ENCODE results near the gene SWAP70. TPM values are rescaled to one million over a fixed set of nuclear protein-coding genes. Genes with fewer than 3 reads are reported as not detected.
"Not testable (repeated sequence)": the region's sequence is repeated elsewhere in the genome, so short reads cannot be mapped to it uniquely, and the experiment has no call there.

Gene SWAP70
- total RNA-seq, 1 experiment from 2014 or later, result 19.9 TPM

GRCh38 chr11:9617940-9618339 is 45.9 kb upstream of the SWAP70 start:
- TF ChIP-seq CTCF (IDR thresholded peaks at IDR 0.05; ENCODE audit: unreplicated experiment), result no peak
- Mint-ChIP-seq H3K4me3 (ENCODE audit: low read depth, unreplicated experiment) (no peak overlapping the region), H3K4me1 (ENCODE audit: low read depth, unreplicated experiment) (peaks cover 18% of the 10 kb centered on the region), H3K27ac (ENCODE audit: unreplicated experiment) (no peak overlapping the region), H3K36me3 (ENCODE audit: insufficient read depth, unreplicated experiment) (peaks cover 15% of the 10 kb centered on the region), H3K27me3 (ENCODE audit: unreplicated experiment) (no peaks in the 10 kb centered on the region), H3K9me3 (ENCODE audit: low read depth, unreplicated experiment) (no peaks in the 10 kb centered on the region)
- BruUV-seq (replicated peaks), result no TSS peak
- CTCF ChIA-PET, result interaction anchor here (0.6 to 1.1 kb wide), 2 partner anchors 11 to 175 kb away, joined by 4 read pairs; no protein-coding TSS in a partner anchor
- no peak for DNase-seq
- intact Hi-C loops (cut with micrococcal nuclease; ENCODE audit: unreplicated experiment), result loop anchor here (10.0 kb wide), 1 partner anchor 357 kb away; no protein-coding TSS in a partner anchor

GRCh38 chr11:9619004-9619403 is 44.9 kb upstream of the SWAP70 start:
- Mint-ChIP-seq H3K27ac (ENCODE audit: unreplicated experiment) (no peak overlapping the region), H3K36me3 (ENCODE audit: insufficient read depth, unreplicated experiment) (peaks cover 5% of the 10 kb centered on the region), H3K4me3 (ENCODE audit: low read depth, unreplicated experiment) (no peak overlapping the region), H3K27me3 (ENCODE audit: unreplicated experiment) (no peaks in the 10 kb centered on the region), H3K4me1 (ENCODE audit: low read depth, unreplicated experiment) (peaks cover 7% of the 10 kb centered on the region), H3K9me3 (ENCODE audit: low read depth, unreplicated experiment) (no peaks in the 10 kb centered on the region)
- CTCF ChIA-PET, result no interaction called here
- no TSS peak for BruUV-seq (replicated peaks)
- intact Hi-C loops (cut with micrococcal nuclease; ENCODE audit: unreplicated experiment), result loop anchor here (10.0 kb wide), 1 partner anchor 356 kb away; no protein-coding TSS in a partner anchor
- DNase-seq, result no peak
- TF ChIP-seq CTCF (IDR thresholded peaks at IDR 0.05; ENCODE audit: unreplicated experiment), result no peak

- H3K9me3 Mint-ChIP-seq (ENCODE audit: low read depth, unreplicated experiment), result no peaks in the 10 kb centered on the region
- no peaks in the 10 kb centered on the region for H3K36me3 Mint-ChIP-seq (ENCODE audit: insufficient read depth, unreplicated experiment)
- no TSS peak for BruUV-seq (replicated peaks)
- H3K4me3 Mint-ChIP-seq (ENCODE audit: low read depth, unreplicated experiment), result no peak overlapping the region
- intact Hi-C loops (cut with micrococcal nuclease; ENCODE audit: unreplicated experiment), result loop anchor here (10.0 kb wide), 2 partner anchors 355 to 705 kb away; no protein-coding TSS in a partner anchor
- H3K27ac Mint-ChIP-seq (ENCODE audit: unreplicated experiment), result no peak overlapping the region
- no peaks in the 10 kb centered on the region for H3K27me3 Mint-ChIP-seq (ENCODE audit: unreplicated experiment)
- no peak for TF ChIP-seq CTCF (IDR thresholded peaks at IDR 0.05; ENCODE audit: unreplicated experiment)
- DNase-seq, result no peak
- no peaks in the 10 kb centered on the region for H3K4me1 Mint-ChIP-seq (ENCODE audit: low read depth, unreplicated experiment)
- CTCF ChIA-PET, result interaction anchor here (0.8 kb wide), 1 partner anchor 16 kb away, joined by 3 read pairs; no protein-coding TSS in a partner anchor
Measured at GRCh38 chr11:9619971-9620370, 43.9 kb upstream of the SWAP70 start.

GRCh38 chr11:9622353-9622752 is 41.5 kb upstream of the SWAP70 start:
- DNase-seq; H3K4me3 Mint-ChIP-seq (ENCODE audit: low read depth, unreplicated experiment); H3K9me3 Mint-ChIP-seq (ENCODE audit: low read depth, unreplicated experiment); H3K4me1 Mint-ChIP-seq (ENCODE audit: low read depth, unreplicated experiment); H3K36me3 Mint-ChIP-seq (ENCODE audit: insufficient read depth, unreplicated experiment); BruUV-seq (replicated peaks); CTCF ChIA-PET; H3K27ac Mint-ChIP-seq (ENCODE audit: unreplicated experiment): not testable (repeated sequence)
- intact Hi-C loops (cut with micrococcal nuclease; ENCODE audit: unreplicated experiment), result loop anchor here (10.0 kb wide), 1 partner anchor 702 kb away; no protein-coding TSS in a partner anchor
- H3K27me3 Mint-ChIP-seq (ENCODE audit: unreplicated experiment), result peaks cover 16% of the 10 kb centered on the region

GRCh38 chr11:9623053-9623452 is 40.8 kb upstream of the SWAP70 start:
- intact Hi-C loops (cut with micrococcal nuclease; ENCODE audit: unreplicated experiment), result loop anchor here (10.0 kb wide), 1 partner anchor 702 kb away; no protein-coding TSS in a partner anchor
- H3K4me1 Mint-ChIP-seq (ENCODE audit: low read depth, unreplicated experiment); H3K27ac Mint-ChIP-seq (ENCODE audit: unreplicated experiment); H3K36me3 Mint-ChIP-seq (ENCODE audit: insufficient read depth, unreplicated experiment); H3K4me3 Mint-ChIP-seq (ENCODE audit: low read depth, unreplicated experiment); H3K9me3 Mint-ChIP-seq (ENCODE audit: low read depth, unreplicated experiment); BruUV-seq (replicated peaks); CTCF ChIA-PET; DNase-seq: not testable (repeated sequence)
- H3K27me3 Mint-ChIP-seq (ENCODE audit: unreplicated experiment), result peaks cover 16% of the 10 kb centered on the region
